ENCODE data around the gene LPCAT4.

LPCAT4 gene

GRCh38 chr15:34334672-34335071, 32.3 kb downstream of the LPCAT4 start:
- Histone ChIP-seq H3K9me3 (ENCODE audit: control insufficient read depth, low read length) (no peaks in the 10 kb centered on the region), H3K9ac (no peak overlapping the region), H3K27me3 (ENCODE audit: control insufficient read depth, insufficient read depth, low read length) (no peaks in the 10 kb centered on the region), H3K36me3 (ENCODE audit: control insufficient read depth, insufficient read depth, low read length) (no peaks in the 10 kb centered on the region), H3K4me2 (ENCODE audit: low read length) (no peak overlapping the region), H3K4me1 (no peaks in the 10 kb centered on the region), H2AFZ (no peak overlapping the region), H3K27ac (no peak overlapping the region), H3K4me3 (ENCODE audit: low read depth, low read length) (no peak overlapping the region), H3K79me2 (no peaks in the 10 kb centered on the region)
- TF ChIP-seq CTCF (IDR thresholded peaks at IDR 0.05), result no peak

- Histone ChIP-seq H3K4me2 (ENCODE audit: low read length) (no peak overlapping the region), H3K27me3 (ENCODE audit: control insufficient read depth, insufficient read depth, low read length) (no peaks in the 10 kb centered on the region), H3K27ac (no peak overlapping the region), H3K9me3 (ENCODE audit: control insufficient read depth, low read length) (no peaks in the 10 kb centered on the region), H3K4me3 (ENCODE audit: low read depth, low read length) (no peak overlapping the region), H3K36me3 (ENCODE audit: control insufficient read depth, insufficient read depth, low read length) (no peaks in the 10 kb centered on the region), H2AFZ (no peak overlapping the region), H3K9ac (no peak overlapping the region), H3K4me1 (no peaks in the 10 kb centered on the region), H3K79me2 (no peaks in the 10 kb centered on the region)
- no peak for TF ChIP-seq CTCF (IDR thresholded peaks at IDR 0.05)
Observed at GRCh38 chr15:34332553-34333120, 34.4 kb downstream of the LPCAT4 start.

- TF ChIP-seq CTCF (IDR thresholded peaks at IDR 0.05), result no peak
- Histone ChIP-seq H3K79me2 (no peaks in the 10 kb centered on the region), H3K9me3 (ENCODE audit: control insufficient read depth, low read length) (no peaks in the 10 kb centered on the region), H3K4me3 (ENCODE audit: low read depth, low read length) (no peak overlapping the region), H3K36me3 (ENCODE audit: control insufficient read depth, insufficient read depth, low read length) (no peaks in the 10 kb centered on the region), H3K4me2 (ENCODE audit: low read length) (no peak overlapping the region), H3K4me1 (no peaks in the 10 kb centered on the region), H3K27ac (no peak overlapping the region), H2AFZ (no peak overlapping the region), H3K9ac (no peak overlapping the region), H3K27me3 (ENCODE audit: control insufficient read depth, insufficient read depth, low read length) (no peaks in the 10 kb centered on the region)
Observed at GRCh38 chr15:34331809-34332208, 35.2 kb downstream of the LPCAT4 start.

- H2AFZ ChIP-seq, result no peak overlapping the region
- H3K27me3 ChIP-seq (ENCODE audit: control insufficient read depth, insufficient read depth, low read length), result no peaks in the 10 kb centered on the region
- no peaks in the 10 kb centered on the region for H3K4me1 ChIP-seq
- no peak overlapping the region for H3K27ac ChIP-seq
- H3K36me3 ChIP-seq (ENCODE audit: control insufficient read depth, insufficient read depth, low read length), result no peaks in the 10 kb centered on the region
- no peak overlapping the region for H3K9ac ChIP-seq
- no peak overlapping the region for H3K4me2 ChIP-seq (ENCODE audit: low read length)
- H3K9me3 ChIP-seq (ENCODE audit: control insufficient read depth, low read length), result no peaks in the 10 kb centered on the region
- no peak overlapping the region for H3K4me3 ChIP-seq (ENCODE audit: low read depth, low read length)
- TF ChIP-seq CTCF (IDR thresholded peaks at IDR 0.05), result no peak
- H3K79me2 ChIP-seq, result no peaks in the 10 kb centered on the region
Observed at GRCh38 chr15:34330279-34330678, 36.7 kb downstream of the LPCAT4 start.

- H3K4me3 ChIP-seq (ENCODE audit: low read depth, low read length), result no peak overlapping the region
- H2AFZ ChIP-seq, result no peak overlapping the region
- no peaks in the 10 kb centered on the region for H3K79me2 ChIP-seq
- H3K36me3 ChIP-seq (ENCODE audit: control insufficient read depth, insufficient read depth, low read length), result no peaks in the 10 kb centered on the region
- no peak overlapping the region for H3K27ac ChIP-seq
- no peaks in the 10 kb centered on the region for H3K9me3 ChIP-seq (ENCODE audit: control insufficient read depth, low read length)
- no peak for TF ChIP-seq CTCF (IDR thresholded peaks at IDR 0.05)
- no peak overlapping the region for H3K9ac ChIP-seq
- H3K4me2 ChIP-seq (ENCODE audit: low read length), result no peak overlapping the region
- no peaks in the 10 kb centered on the region for H3K27me3 ChIP-seq (ENCODE audit: control insufficient read depth, insufficient read depth, low read length)
- no peaks in the 10 kb centered on the region for H3K4me1 ChIP-seq
Observed at GRCh38 chr15:34329006-34329405, 38.0 kb downstream of the LPCAT4 start.

Measured in parathyroid adenoma (tissue), 2 donors.